ENCODE results near the gene STRN4. TPM values are rescaled to one million over a fixed set of nuclear protein-coding genes. Genes with fewer than 3 reads are reported as not detected.
A peak's percentile ranks its signal among the peaks of the same experiment; 100 is the strongest.

STRN4 gene
- total and polyA plus RNA-seq, 9 of the 15 experiments (the other 6 are each of a cell fraction or from before 2014, with no cell fraction given) = 0.62 to 83.7 (median 36.9) TPM

GRCh38 chr19:46736531-46737297 lies 9.5 kb downstream of the STRN4 start (continued):
- 0 out of 2 replicates have a peak, but pooled peaks have one; percentile 56 for TF ChIP-seq THAP12 (CRISPR knock-in tag; IDR thresholded peaks at IDR 0.05)
- no peak for TF ChIP-seq ARNT (IDR thresholded peaks at IDR 0.05)
- no peak for TF ChIP-seq ZNF695 (CRISPR knock-in tag; IDR thresholded peaks at IDR 0.05)
- TF ChIP-seq DACH1 (IDR thresholded peaks at IDR 0.05; ENCODE audit: partially characterized antibody) = no peak
- TF ChIP-seq E2F6 (IDR thresholded peaks at IDR 0.05; ENCODE audit: borderline replicate concordance in 1 of 2, extremely low read depth in 1 of 2, insufficient read depth in 1 of 2, insufficient read length in 1 of 2, low read depth in 1 of 2, low read length in 1 of 2, poor library complexity in 1 of 2, severe bottlenecking in 1 of 2) = peak in 1 of 2 experiments; percentile 40
- no peak for TF ChIP-seq ZNF696 (CRISPR knock-in tag; conservative IDR thresholded peaks at IDR 0.05)
- peak in 1 of 3 experiments; percentile 36 for TF ChIP-seq YY1 (IDR thresholded peaks at IDR 0.05; ENCODE audit: borderline replicate concordance in 1 of 3, control insufficient read depth in 1 of 3, extremely low read depth in 1 of 3, insufficient read depth in 3 of 3, insufficient read length in 1 of 3, insufficient replicate concordance in 2 of 3, low read depth in 1 of 3, low read length in 2 of 3)
- peak; percentile 20; the same call in 1 of the 2 replicates for TF ChIP-seq NCOR1 (IDR thresholded peaks at IDR 0.05)
- TF ChIP-seq TRIM28 (IDR thresholded peaks at IDR 0.05) = no peak
- no peak for TF ChIP-seq TCFL5 (CRISPR knock-in tag; conservative IDR thresholded peaks at IDR 0.05)
- TF ChIP-seq HNRNPL (IDR thresholded peaks at IDR 0.05; ENCODE audit: low read depth, low read length) = no peak
- TF ChIP-seq KAT2B (IDR thresholded peaks at IDR 0.05; ENCODE audit: low read depth, low read length) = no peak
- TF ChIP-seq SP1 (CRISPR knock-in tag; IDR thresholded peaks at IDR 0.05) = peak; percentile 32; the same call in 1 of the 2 replicates
- no peak for TF ChIP-seq STAG1 (CRISPR knock-in tag; IDR thresholded peaks at IDR 0.05; ENCODE audit: borderline replicate concordance)
- TF ChIP-seq ILK (tag; IDR thresholded peaks at IDR 0.05; ENCODE audit: borderline replicate concordance, low read depth) = no peak
- TF ChIP-seq GABPA (tag; conservative IDR thresholded peaks at IDR 0.05; ENCODE audit: low read depth) = peak; percentile 59
- no peak for TF ChIP-seq FOXP4 (CRISPR knock-in tag; IDR thresholded peaks at IDR 0.05; ENCODE audit: borderline replicate concordance)
- no peak for TF ChIP-seq NR2F6 (CRISPR knock-in tag; IDR thresholded peaks at IDR 0.05)
- no peak for TF ChIP-seq MEIS2 (IDR thresholded peaks at IDR 0.05; ENCODE audit: partially characterized antibody)
